Astrocyte (in vitro differentiated cells and primary cell): ENCODE measurements around the gene FAM163A. TPM values are rescaled to one million over a fixed set of nuclear protein-coding genes. Genes with fewer than 3 reads are reported as not detected.
"Not testable (repeated sequence)": the region's sequence is repeated elsewhere in the genome, so short reads cannot be mapped to it uniquely, and the experiment has no call there.

Source experiments
- DNase-seq: peaks from one replicate; pipeline ENCODE4 v3.0.0-alpha.2; 2010; ENCODE audit warnings: low read depth
- FAIRE-seq: peaks from 2 replicates; lab custom pipeline; 2011; peaks lifted over from hg19 to GRCh38; lab: Jason Lieb, UNC
- H2AFZ ChIP-seq: 2 replicates; pipeline ENCODE4 v1.6.0; 2012; ENCODE audit warnings: low read depth, low read length, inconsistent platforms
- H3K27ac ChIP-seq: 2 replicates; pipeline ENCODE4 v1.5.1; 2011; ENCODE audit warnings: low read depth, low read length, inconsistent platforms
- H3K27me3 ChIP-seq: 2 replicates; pipeline ENCODE4 v1.6.0; 2011; ENCODE audit warnings: low read length, inconsistent platforms; ENCODE audit not compliant: insufficient read depth
- H3K36me3 ChIP-seq: 2 replicates; pipeline ENCODE4 v1.5.1; 2011; ENCODE audit warnings: low read length, inconsistent platforms; ENCODE audit not compliant: insufficient read depth
- H3K4me1 ChIP-seq: 2 replicates; pipeline ENCODE4 v1.5.1; 2011; ENCODE audit warnings: low read length, inconsistent platforms; ENCODE audit not compliant: insufficient read depth
- H3K4me2 ChIP-seq: 2 replicates; pipeline ENCODE4 v1.6.0; 2012; ENCODE audit warnings: low read length, inconsistent platforms
- H3K4me3 ChIP-seq: 2 replicates; pipeline ENCODE4 v1.5.1; 2011; ENCODE audit warnings: low read depth, mild to moderate bottlenecking, low read length, inconsistent platforms; ENCODE audit not compliant: insufficient read depth
- H3K79me2 ChIP-seq: 2 replicates; pipeline ENCODE4 v1.6.0; 2012; ENCODE audit warnings: mild to moderate bottlenecking, low read length, inconsistent platforms; ENCODE audit not compliant: insufficient read depth
- H3K9ac ChIP-seq: 2 replicates; pipeline ENCODE4 v1.6.0; 2012; ENCODE audit warnings: mild to moderate bottlenecking, low read length, inconsistent platforms
- H3K9me3 ChIP-seq: 2 replicates; pipeline ENCODE4 v1.5.1; 2012; ENCODE audit warnings: low read depth, mild to moderate bottlenecking, low read length, inconsistent platforms; ENCODE audit not compliant: insufficient read depth
- H4K20me1 ChIP-seq: 2 replicates; pipeline ENCODE4 v1.6.0; 2012; ENCODE audit warnings: low read length, inconsistent platforms; ENCODE audit not compliant: insufficient read depth
- H3K27ac Mint-ChIP-seq: one replicate; pipeline ENCODE4 v1.8.0; 2021; ENCODE audit warnings: mild to moderate bottlenecking, mixed read lengths; ENCODE audit not compliant: unreplicated experiment
- H3K27me3 Mint-ChIP-seq: one replicate; pipeline ENCODE4 v1.8.0; 2021; ENCODE audit warnings: low read depth, mixed read lengths; ENCODE audit not compliant: unreplicated experiment
- H3K36me3 Mint-ChIP-seq: one replicate; pipeline ENCODE4 v1.8.0; 2021; ENCODE audit warnings: low read depth, mixed read lengths; ENCODE audit not compliant: unreplicated experiment
- H3K4me1 Mint-ChIP-seq: one replicate; pipeline ENCODE4 v1.8.0; 2021; ENCODE audit warnings: low read depth, mixed read lengths; ENCODE audit not compliant: unreplicated experiment
- H3K4me3 Mint-ChIP-seq: one replicate; pipeline ENCODE4 v1.8.0; 2021; ENCODE audit warnings: mild to moderate bottlenecking, moderate library complexity, mixed read lengths; ENCODE audit not compliant: unreplicated experiment
- H3K9me3 Mint-ChIP-seq: one replicate; pipeline ENCODE4 v1.8.0; 2021; ENCODE audit warnings: mild to moderate bottlenecking, mixed read lengths; ENCODE audit not compliant: unreplicated experiment
- CTCF ChIP-seq: IDR thresholded peaks from 2 replicates; pipeline ENCODE4 v1.5.1; 2011; ENCODE audit warnings: low read depth, mild to moderate bottlenecking, inconsistent platforms, low read length, moderate library complexity; ENCODE audit not compliant: insufficient read depth
- EZH2 ChIP-seq: IDR thresholded peaks from 2 replicates; pipeline ENCODE4 v1.6.1; 2012; ENCODE audit warnings: mild to moderate bottlenecking, low read length, inconsistent platforms; ENCODE audit not compliant: insufficient read depth
- total RNA-seq: library from RNA; stranded (reverse); gene quantifications from 2 replicates; pipeline ENCODE4 v1.2.1, GENCODE V29; 2021

Gene FAM163A
- total RNA-seq, 1 donor from 2014 or later: not detected

GRCh38 chr1:179848233-179848632 is 105.1 kb downstream of the FAM163A start:
- H3K4me1 ChIP-seq: no peaks in the 10 kb centered on the region
- H3K9me3 ChIP-seq: no peaks in the 10 kb centered on the region
- H2AFZ ChIP-seq: no peak overlapping the region
- H3K4me2 ChIP-seq: no peak overlapping the region
- H3K79me2 ChIP-seq: peaks cover 3% of the 10 kb centered on the region
- Mint-ChIP-seq H3K36me3 (peaks cover 14% of the 10 kb centered on the region), H3K4me3 (no peak overlapping the region), H3K27me3 (no peaks in the 10 kb centered on the region), H3K27ac (no peak overlapping the region), H3K4me1 (no peaks in the 10 kb centered on the region), H3K9me3 (no peaks in the 10 kb centered on the region)
- peaks cover 26% of the 10 kb centered on the region for H3K36me3 ChIP-seq
- no peak overlapping the region for H3K4me3 ChIP-seq
- FAIRE-seq: no peak
- H3K9ac ChIP-seq: no peak overlapping the region
- DNase-seq: no peak
- H3K27me3 ChIP-seq: no peaks in the 10 kb centered on the region
- H4K20me1 ChIP-seq: peaks cover 15% of the 10 kb centered on the region
- TF ChIP-seq CTCF (no peak), EZH2 (no peak)
- H3K27ac ChIP-seq: no peak overlapping the region

DNA sequence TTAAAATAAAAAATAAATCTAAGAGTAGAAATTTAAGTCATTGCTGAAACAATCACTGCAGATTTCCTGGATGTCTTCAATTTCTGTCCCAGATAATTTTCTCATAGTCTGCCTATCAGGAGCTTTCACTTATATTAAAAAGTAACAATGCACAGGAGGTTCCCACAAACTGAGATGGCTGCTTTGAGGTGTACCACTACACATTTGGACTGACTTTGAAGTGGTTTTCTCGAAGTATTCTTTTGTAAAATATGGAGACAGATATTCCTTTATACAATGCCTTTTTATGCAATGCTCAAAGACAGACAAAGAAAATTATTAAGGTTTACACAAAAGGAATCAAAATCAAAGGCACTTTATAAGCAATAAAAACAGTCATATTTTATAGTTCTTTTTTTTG is 110.0 kb downstream of the FAM163A start:
- no peak for TF ChIP-seq CTCF
- TF ChIP-seq EZH2: no peak
- H3K4me1 Mint-ChIP-seq: no peaks in the 10 kb centered on the region
- H3K27ac ChIP-seq: no peak overlapping the region
- H4K20me1 ChIP-seq: no peaks in the 10 kb centered on the region
- peaks cover 28% of the 10 kb centered on the region for H3K36me3 ChIP-seq
- H3K36me3 Mint-ChIP-seq: peaks cover 8% of the 10 kb centered on the region
- DNase-seq (no peak), FAIRE-seq (no peak)
- H3K4me2 ChIP-seq: no peak overlapping the region
- H3K27ac Mint-ChIP-seq: no peak overlapping the region
- H3K9ac ChIP-seq: no peak overlapping the region
- H3K27me3 Mint-ChIP-seq: no peaks in the 10 kb centered on the region
- no peak overlapping the region for H3K4me3 ChIP-seq
- no peaks in the 10 kb centered on the region for H3K79me2 ChIP-seq
- H2AFZ ChIP-seq: no peak overlapping the region
- H3K27me3 ChIP-seq: no peaks in the 10 kb centered on the region
- H3K9me3 Mint-ChIP-seq: no peaks in the 10 kb centered on the region
- H3K9me3 ChIP-seq: no peaks in the 10 kb centered on the region
- H3K4me3 Mint-ChIP-seq: no peak overlapping the region
- H3K4me1 ChIP-seq: no peaks in the 10 kb centered on the region

DNA sequence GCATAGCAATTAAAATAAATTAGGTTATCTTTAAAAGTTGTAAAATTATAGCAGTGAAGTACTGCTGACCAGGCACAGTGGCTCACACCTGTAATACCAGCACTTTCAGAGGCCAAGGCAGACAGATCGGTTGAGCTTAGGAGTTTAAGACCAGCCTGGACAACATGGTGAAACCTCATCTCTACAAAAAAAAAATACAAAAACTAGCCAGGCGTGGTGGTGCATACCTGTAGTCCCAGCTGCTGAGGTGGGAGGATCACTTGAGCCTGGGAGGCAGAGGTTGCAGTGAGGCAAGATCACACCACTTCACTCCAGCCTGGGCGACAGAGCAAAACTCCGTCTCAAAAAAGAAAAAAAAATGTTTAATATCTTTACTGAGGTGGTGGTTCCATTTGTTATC is 112.7 kb downstream of the FAM163A start:
- not testable (repeated sequence) for H3K4me2 ChIP-seq, H3K4me3 Mint-ChIP-seq, H3K9ac ChIP-seq, H4K20me1 ChIP-seq, H3K9me3 Mint-ChIP-seq, DNase-seq, H3K27me3 ChIP-seq, FAIRE-seq, H3K27me3 Mint-ChIP-seq, H3K27ac ChIP-seq, H3K36me3 Mint-ChIP-seq, H3K4me1 ChIP-seq, H3K27ac Mint-ChIP-seq, H3K9me3 ChIP-seq, H3K79me2 ChIP-seq, H3K4me3 ChIP-seq, H2AFZ ChIP-seq, H3K4me1 Mint-ChIP-seq
- H3K36me3 ChIP-seq: peaks cover 21% of the 10 kb centered on the region
